ENCODE measurements around the gene MAP3K5.

- TF ChIP-seq, protein P1, sequence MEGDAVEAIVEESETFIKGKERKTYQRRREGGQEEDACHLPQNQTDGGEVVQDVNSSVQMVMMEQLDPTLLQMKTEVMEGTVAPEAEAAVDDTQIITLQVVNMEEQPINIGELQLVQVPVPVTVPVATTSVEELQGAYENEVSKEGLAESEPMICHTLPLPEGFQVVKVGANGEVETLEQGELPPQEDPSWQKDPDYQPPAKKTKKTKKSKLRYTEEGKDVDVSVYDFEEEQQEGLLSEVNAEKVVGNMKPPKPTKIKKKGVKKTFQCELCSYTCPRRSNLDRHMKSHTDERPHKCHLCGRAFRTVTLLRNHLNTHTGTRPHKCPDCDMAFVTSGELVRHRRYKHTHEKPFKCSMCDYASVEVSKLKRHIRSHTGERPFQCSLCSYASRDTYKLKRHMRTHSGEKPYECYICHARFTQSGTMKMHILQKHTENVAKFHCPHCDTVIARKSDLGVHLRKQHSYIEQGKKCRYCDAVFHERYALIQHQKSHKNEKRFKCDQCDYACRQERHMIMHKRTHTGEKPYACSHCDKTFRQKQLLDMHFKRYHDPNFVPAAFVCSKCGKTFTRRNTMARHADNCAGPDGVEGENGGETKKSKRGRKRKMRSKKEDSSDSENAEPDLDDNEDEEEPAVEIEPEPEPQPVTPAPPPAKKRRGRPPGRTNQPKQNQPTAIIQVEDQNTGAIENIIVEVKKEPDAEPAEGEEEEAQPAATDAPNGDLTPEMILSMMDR (IDR thresholded peaks at IDR 0.05), result peak; percentile 33 to 62 (median 55)
- TF ChIP-seq EP300 (IDR thresholded peaks at IDR 0.05), result no peak
- no peak for TF ChIP-seq POLR2A (IDR thresholded peaks at IDR 0.05)
Observed at GRCh38 chr6:136582711-136583471, 209.4 kb downstream of the MAP3K5 start.
